ENCODE data around the gene DOP1A.

Gene DOP1A, protein sequence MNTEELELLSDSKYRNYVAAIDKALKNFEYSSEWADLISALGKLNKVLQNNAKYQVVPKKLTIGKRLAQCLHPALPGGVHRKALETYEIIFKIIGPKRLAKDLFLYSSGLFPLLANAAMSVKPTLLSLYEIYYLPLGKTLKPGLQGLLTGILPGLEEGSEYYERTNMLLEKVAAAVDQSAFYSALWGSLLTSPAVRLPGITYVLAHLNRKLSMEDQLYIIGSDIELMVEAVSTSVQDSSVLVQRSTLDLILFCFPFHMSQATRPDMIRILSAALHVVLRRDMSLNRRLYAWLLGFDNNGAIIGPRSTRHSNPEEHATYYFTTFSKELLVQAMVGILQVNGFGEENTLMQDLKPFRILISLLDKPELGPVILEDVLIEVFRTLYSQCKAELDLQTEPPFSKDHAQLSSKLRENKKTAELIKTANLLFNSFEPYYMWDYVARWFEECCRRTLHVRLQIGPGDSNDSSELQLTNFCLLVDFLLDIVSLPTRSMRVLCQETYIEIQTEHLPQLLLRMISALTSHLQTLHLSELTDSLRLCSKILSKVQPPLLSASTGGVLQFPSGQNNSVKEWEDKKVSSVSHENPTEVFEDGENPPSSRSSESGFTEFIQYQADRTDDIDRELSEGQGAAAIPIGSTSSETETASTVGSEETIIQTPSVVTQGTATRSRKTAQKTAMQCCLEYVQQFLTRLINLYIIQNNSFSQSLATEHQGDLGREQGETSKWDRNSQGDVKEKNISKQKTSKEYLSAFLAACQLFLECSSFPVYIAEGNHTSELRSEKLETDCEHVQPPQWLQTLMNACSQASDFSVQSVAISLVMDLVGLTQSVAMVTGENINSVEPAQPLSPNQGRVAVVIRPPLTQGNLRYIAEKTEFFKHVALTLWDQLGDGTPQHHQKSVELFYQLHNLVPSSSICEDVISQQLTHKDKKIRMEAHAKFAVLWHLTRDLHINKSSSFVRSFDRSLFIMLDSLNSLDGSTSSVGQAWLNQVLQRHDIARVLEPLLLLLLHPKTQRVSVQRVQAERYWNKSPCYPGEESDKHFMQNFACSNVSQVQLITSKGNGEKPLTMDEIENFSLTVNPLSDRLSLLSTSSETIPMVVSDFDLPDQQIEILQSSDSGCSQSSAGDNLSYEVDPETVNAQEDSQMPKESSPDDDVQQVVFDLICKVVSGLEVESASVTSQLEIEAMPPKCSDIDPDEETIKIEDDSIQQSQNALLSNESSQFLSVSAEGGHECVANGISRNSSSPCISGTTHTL (N-terminal part only)

DNA sequence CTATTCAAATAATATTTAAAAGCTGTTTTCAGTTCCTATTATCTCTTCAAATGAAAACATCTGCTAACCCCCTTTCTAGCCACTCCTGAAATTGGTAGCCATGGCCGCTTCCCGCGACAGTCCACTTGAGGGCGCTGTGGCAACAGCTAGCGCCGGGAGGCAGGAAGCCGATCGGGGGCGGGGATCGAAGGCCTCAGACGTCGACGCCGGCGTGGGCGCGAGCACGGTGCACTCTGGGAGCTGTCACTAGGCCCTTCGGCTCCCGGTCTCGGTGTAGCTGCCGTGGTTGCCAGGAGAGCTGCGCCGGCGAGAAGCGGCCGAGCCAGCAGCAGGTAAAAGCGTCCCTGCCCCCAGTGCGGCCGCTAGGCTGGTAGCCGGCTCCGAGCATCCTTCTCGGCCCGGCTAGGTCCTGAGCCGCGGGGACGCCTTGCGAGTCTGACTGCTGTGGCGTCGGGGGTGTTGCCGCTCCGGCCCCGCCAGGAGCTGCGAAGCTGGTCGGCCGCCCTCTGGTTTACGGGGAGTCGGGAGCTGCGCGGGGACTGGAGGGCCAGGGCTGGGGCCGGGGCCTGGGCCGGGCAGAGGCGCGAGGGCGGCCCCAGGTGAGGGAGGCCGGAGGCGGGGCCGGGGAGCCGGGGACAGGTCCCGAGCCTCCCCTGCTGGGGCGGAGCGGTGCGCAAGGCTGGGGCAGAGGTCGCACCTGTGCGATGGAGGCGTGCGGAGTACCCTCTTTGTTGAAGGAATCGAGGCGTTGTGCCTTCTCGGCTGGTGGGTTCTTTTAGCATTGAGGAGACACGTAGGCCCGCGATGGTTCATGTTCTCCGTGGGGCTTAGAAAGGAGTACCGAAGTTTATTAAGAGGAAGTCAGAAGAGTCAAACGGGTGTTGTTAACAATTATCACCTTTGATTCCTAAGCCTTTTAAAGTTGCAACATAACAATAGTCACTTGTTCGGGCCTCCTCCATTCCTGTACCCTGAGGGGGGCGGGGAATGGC lies at the start of gene DOP1A:
Gene DOP1A (plus strand): TSS at position 224 of the 992 bp plus-strand sequence. CDS start 29,307 bp downstream, outside the sequence.
- DNase-seq: peak; percentile 98

DNA sequence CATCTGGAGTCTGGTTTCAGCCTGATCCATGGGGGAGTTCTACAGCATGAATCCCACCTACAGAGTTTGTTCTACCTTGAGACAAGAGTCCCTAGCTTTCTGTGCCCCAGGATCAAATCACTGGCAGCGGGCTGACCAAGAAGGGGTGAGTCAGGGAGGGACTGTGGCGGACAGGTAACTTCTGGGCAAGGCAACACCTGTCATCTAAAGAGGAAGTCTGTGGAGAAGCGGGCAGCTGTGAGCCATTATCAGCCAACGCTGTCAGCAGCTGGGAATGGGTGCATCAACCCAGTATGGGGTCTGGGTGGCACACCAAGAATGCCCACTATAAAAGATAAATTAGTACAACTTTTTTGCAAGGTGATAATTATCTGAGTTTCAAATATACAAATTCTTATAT lies 47.7 kb upstream of the DOP1A start:
- no peak for DNase-seq

DNA sequence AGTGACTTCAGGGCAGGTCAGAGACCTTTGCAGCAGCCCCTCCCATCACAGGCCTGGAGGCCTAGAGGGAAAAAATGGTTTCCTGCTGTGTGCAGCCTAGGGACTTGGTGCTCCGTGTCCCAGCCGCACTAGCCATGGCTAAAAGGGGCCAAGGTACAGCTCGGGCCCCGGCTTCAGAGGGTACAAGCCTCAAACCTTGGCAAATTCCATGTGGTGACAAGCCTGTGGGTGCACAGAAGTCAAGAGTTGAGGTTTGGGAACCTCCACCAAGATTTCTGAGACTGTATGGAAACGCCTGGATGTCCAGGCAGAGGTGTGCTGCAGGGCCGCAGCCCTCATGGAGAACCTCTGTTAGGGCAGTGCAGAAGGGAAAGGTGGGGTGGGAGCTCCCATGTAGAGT lies 35.8 kb upstream of the DOP1A start:
- DNase-seq: no peak

DNA sequence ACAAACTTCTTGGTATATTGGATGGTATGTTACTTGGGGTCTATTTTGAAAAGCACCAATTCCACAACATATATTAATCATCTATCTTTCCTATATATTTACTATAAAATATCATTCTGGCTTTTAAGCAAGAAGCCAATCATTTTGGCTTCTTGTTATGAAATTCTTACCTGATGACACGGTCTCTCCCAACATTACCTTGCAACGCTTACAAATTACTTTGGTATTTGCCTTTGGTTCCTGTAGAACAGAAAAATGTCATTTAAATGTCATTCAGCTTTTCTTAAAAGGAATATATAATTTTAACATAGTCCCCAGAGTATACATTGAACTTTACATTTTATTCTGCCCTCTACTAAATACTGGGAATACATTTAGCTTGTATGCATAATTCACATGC lies 29.2 kb upstream of the DOP1A start:
- no peak for DNase-seq

DNA sequence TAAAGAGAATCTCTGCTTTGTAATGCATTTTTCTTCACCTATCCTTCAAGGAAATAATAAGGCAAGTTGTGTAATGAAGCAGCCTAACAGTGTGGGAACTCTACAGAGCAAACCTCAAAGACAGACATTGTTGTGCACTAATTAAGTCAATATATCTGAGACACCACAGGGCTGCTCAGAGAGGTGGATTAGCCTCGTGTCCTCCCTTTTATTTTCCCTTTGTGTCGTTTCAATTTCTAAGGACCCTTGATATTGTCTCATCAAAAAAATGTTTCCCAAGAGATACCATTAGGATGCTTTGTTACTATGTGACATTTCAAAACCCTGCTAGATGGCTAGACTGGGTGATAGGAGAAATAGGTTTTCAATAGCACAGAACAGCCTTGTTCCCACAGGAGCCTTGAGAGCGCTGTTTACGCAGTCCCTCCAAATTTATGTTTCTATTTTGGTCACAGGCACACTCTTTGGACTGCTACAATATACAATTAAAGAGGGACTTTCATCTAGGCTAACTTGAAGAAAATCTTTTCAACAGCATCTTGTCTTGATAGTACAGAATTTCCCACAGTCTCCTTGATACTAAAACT lies 24.9 kb upstream of the DOP1A start:
- DNase-seq: no peak

DNA sequence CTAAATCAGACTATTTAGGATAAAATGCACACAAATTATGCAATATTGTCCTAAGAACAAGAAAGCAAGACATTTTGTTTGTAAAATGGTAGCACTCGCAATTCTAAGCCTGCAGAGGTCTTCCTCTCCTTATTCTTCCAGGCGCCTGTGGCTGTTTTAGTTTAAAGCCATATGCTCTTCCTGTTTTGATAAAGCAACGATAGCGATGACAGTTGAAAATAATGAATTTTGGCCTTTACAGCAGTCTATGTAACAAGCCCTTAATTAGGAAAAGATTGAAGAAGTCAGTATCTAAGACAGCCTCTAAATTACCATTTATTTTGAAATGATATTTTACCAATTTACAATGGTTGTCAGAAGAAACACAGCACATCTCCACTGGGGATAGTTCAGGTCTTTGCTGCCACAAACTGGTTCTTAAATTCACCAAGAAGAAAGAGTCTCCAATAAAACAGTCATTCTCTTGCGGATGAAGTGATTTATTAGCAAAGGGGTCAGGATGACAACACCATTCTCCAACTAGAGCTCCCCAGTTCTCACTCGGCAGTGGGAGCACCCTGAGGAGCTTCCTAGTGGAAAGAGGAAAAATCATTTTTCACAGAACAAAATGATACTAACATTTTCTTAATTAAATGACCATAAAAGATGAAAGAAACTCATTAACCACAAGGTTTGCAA lies 23.2 kb upstream of the DOP1A start:
- DNase-seq: no peak

DNA sequence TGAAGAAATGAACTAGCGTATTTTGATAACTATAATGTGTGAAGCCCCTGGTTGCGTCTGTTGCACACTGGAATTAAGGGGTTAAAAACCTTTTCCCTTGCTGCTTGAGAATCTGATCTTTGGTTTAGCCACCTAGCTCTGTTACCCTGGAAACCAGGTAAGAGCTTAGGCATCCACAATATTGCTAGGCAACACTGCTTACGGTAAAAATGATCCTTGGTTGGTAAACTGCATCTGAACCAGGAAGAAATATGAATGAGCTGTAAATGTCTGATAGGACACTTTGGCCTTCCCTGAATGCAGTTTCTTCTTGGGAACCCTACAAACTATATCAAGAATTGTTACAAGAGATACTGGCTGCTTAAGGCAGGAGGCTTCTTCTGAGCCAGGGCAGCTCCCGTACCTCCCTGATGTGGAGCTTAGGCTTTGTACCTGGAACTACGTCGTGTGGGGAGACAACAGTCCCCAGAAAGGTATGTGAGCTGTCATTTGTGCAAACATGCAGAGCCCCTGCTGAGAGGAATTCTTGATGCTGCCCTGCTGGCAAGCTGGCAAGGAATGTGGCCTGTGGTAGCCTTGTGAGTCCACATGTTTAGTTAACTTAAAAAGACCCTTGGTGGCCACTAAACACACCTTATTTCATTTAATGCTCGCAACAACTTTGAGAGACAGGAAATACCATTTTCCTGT lies 20.3 kb upstream of the DOP1A start:
- DNase-seq: no peak

DNA sequence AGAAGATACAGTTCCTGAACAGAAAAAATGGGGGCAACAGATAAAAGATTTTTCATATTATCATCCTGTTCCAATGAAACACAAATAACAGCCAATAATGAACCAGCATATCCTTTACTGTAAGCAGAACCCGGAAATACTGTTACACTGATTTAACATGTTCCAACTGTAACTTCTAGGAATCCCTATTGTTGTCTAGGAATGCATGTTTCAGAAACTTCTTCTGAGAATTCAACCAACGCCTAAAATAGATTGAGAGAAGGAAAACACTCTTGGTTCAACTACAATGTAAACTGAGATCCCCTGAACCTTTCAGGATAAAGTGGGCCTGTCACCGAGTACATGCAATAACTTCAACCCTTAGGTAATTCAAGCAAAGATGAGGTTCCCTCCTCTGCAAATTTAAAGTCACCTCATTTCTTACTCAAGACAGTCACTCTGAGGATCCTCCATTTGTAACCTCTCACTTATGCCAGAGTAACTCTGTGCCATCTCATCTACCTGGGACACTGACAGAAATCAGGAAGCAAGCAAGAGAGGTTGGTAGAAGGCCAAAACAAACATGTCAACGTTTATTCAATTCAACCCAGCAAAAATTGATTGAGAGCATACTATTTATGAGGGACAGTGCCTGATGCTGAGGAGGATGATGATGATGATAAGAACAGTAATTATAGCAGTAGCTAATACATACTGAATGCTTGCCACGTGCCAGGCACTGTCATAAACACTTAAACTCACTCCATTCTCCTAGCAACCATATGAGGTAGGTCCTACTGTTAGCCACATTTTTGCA lies 15.9 kb upstream of the DOP1A start:
- no peak for DNase-seq

DNA sequence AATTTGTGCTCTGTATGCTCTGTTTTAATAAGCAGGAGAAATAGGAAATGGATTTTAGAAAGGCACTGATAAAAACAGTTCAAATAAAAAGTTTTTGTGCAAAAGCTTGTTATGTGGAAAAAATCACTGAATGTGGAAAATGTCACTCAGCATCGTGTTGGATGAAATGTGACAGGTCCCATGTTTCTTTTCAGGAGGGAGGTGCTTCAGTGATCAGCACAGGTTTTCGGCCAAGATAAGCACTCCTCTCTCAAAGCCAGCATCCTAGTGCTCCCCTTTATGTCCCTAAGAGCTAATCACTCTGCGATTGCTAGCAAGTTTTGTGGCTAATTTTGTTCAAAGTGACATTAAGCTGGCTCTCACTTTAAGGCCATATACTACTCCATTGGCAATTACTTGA lies 13.8 kb upstream of the DOP1A start:
- no peak for DNase-seq

DNA sequence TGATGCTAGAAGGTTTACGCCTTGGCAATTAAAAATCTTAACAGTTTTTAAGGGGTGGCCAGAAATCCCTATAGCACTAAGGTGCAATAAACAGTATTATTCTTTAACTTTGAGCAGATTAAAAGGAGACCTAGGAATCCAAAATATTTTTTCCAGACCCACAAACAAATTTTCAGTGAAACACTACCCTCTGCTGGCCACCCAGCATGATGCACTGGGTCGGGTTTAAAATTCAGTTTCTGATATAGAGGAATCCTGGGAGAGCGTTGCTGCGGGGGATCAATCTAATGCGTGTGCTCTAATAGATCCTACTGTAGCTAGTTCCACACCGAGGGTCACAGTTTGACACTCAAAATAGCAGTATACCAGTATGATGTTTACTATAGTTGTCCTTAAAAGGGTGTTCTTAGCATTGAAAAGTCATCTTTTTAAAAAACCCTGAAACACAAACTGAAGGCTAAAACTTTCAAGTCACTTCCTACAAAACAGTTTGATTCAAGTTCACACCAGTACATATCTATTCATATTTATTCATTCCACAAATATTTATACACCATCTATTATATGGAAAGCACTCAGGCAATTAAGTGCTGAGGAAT lies 12.0 kb upstream of the DOP1A start:
- no peak for DNase-seq

DNA sequence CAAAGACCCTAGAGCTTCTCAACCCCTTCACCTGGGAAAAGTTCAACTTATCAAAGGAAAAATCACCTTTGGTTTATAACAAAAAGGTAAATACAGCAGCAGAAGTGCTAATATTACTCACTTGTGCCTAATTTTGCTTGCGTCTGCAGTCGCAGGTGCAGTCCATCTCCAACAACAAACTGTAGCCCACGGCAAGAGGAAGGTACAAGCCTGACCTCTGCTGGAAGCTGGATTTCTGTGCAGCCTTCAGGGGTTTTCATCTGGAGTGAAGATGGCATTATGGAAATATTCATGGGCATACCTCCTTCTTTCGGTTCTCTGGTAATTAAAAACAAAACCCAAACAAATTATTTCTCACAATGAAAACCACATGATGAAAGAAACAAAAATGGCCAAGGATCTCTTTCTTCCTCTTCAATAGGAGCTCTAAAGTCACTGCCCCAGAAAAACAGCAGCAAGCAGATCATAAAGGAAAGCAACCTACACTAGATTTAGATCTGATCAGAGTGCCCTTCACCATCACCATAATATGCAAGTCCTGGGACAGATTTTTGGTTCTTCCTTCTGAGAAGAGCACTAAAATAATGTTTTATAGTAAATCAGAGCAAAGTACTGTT lies 9.7 kb upstream of the DOP1A start:
- no peak for DNase-seq

DNA sequence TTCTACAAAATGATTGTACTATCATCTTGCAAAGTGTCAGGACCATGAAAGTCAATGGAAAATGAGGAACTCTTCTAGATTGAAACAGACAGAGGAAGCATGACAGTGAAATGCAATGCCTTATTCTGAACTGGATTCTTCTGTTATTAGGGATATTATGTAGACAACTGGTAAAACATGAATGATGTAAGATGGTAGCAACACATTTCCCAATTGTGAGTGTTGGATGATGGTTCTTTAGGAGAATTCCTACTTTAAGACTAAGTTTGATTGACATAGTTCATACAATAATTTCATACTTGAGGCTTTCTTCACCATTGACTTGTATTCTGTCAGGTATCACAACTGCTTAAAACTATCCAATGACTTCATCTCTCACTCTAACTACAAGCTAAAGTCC lies 6.3 kb upstream of the DOP1A start:
- DNase-seq: no peak

DNA sequence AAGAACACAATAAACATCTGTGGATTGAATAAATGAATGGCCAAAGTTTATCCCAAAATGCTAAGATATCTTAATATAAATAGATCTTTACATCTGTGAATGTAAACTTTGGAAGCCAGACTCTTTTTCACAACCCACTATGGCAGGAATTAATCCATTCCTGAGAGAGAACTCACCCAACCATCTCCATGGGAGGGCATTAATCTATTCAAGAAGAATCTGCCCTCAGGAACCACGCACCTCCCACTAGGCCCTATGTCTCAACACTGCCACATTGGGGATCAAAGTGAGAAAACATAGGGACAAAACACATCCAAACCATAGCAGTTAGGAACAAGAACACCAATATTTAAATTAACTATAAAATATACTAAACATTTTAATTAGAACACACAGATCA lies 5.2 kb upstream of the DOP1A start:
- DNase-seq: no peak

DNA sequence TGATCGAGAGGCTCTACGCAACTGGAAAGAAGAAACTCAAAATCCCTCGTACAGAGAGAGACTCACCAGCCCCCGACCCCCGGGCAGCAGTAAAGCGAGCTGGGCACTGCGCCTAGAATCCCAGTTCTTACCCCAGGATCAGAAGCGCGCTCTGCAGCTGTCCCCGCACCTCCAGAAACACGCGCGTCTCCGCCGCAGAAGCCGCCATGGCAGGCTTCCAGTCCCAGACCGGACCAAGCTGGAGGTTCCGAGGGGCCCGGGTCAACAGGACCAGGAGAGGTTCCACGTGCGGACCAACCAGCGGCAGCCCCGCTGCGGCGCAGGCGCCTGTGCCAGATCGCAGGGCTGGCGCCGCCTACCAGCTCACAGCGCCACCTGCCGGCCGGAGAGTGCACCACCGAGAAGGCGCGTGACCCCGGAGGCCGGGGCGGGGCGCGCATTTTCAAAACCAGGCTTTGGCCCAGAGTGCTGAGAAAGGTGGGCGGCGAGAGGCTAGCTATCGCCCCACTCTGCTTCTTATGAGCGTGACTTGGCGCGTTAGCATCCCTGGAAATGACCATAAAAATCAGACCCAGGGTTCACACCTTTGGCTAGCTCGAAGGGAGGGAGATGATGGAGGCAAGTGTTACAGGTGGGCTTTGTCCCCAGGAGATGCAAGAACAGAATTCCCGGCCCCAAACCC lies 1.8 kb upstream of the DOP1A start, which contains the start of gene UBE3D:
Gene UBE3D (minus strand): TSS at position 331 of the 682 bp plus-strand sequence. CDS start 123 bp downstream, at position 208.
- peak; percentile 90 for DNase-seq

DNA sequence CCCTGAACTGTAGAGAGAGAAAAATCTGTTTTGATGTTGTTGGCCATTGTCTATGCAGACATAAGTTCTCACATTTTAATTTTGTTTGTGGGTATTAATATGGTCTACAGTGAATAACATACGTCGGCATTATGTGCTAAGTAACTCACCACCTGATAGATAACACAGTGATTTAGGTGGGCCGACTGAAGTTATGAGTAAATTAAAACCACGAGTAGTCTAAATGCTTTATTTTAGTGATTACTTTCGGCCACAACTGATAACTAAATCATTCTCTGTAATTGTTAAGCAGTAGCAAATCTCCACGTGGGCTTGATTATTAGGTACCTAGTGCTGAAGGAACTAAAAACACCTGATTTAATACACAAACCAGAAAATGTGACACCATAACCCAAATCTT lies 1.1 kb downstream of the DOP1A start:
- DNase-seq: no peak

DNA sequence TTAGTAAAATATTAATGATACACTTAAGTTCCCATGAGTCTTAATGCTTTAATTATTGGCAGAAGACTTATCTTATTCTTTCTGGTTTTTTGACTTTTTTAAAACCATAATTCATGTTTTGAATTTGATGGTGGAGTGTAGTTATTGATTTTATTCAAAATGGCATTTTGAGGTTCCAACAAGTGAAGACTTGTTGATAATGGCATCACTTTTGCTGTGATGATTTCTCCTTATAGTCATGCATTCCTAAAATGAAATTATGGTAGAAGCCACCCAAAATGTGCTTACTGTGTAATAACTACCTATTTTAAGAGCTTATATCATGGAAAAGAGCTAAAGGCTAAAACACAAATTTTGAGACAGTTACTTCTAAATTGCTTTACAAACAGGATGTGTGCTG lies 2.2 kb downstream of the DOP1A start:
- no peak for DNase-seq

DNA sequence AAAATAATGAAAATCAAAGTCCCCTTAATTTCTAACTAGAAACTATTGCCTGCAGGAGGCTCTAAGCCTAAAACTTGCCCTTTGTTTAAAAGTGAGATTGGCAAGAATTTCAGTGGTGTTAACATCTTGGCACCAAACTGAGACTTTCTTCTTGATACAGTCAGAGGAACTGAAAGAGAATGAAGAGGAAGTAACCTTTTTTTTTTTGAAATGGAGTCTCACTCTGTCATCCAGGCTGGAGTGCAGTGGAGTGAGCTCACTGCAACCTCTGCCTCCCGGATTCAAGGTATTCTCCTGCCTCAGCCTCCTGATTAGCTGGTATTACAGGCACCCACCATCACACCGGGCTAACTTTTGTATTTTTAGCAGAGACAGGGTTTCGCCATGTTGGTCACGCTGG lies 3.6 kb downstream of the DOP1A start:
- no peak for DNase-seq

DNA sequence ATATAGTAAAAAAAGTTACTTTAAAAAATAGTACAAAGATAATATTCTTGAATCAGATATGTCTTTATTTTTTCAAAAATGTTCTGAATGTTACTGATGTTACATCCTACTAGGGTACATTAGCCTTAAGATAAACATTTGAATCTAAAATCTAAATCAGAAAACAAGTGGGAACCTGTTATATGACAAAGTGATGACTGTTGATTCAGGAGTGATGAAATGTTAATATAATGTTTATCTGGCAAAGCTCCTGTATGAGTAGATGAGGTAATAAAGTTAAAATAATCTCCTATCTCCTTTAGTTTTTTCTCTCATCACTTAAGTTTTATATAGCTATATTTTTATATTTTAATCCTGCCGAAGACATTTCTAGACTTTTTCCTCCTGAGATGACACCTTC lies 4.2 kb downstream of the DOP1A start:
- no peak for DNase-seq
